ENCODE data around the gene WNT7A.

WNT7A gene

GRCh38 chr3:13768453-13768852 lies 111.4 kb downstream of the WNT7A start:
- Histone ChIP-seq H3K36me3 (ENCODE audit: control insufficient read depth, insufficient read depth, low read length) (no peaks in the 10 kb centered on the region), H3K4me3 (replicated peaks; ENCODE audit: low read depth, low read length) (no peak overlapping the region), H3K27me3 (replicated peaks; ENCODE audit: control insufficient read depth, insufficient read depth, low read length) (peaks cover 5% of the 10 kb centered on the region)
- TF ChIP-seq CTCF (IDR thresholded peaks at IDR 0.05; ENCODE audit: insufficient read depth, low read length, poor library complexity, severe bottlenecking): no peak
- no peak for DNase-seq (ENCODE audit: extremely low read depth, insufficient read length)

DNA sequence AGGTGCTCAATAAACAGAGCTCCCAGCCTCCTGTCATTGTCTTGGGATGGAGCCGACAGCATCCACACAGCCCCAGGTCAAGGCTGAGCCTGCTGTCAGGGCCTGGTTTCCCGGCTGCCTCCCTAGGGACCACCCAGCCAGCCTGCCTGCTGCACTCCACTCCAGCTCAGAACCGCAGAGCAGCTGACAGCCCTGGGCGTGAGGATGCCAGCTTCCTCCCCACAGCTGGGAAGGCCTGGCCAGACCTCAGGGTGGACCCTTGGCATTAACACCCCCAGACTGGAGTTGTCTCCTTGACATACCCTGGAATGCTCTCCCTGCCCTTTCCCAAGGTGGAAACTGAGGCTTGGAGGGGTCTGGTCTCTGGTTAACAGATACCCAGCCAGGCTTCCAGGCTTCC lies 112.0 kb downstream of the WNT7A start:
- H3K27me3 ChIP-seq (replicated peaks; ENCODE audit: control insufficient read depth, insufficient read depth, low read length): peaks cover 5% of the 10 kb centered on the region
- H3K36me3 ChIP-seq (ENCODE audit: control insufficient read depth, insufficient read depth, low read length): no peaks in the 10 kb centered on the region
- TF ChIP-seq CTCF (IDR thresholded peaks at IDR 0.05; ENCODE audit: insufficient read depth, low read length, poor library complexity, severe bottlenecking): no peak
- DNase-seq (ENCODE audit: extremely low read depth, insufficient read length): no peak
- H3K4me3 ChIP-seq (replicated peaks; ENCODE audit: low read depth, low read length): no peak overlapping the region

DNA sequence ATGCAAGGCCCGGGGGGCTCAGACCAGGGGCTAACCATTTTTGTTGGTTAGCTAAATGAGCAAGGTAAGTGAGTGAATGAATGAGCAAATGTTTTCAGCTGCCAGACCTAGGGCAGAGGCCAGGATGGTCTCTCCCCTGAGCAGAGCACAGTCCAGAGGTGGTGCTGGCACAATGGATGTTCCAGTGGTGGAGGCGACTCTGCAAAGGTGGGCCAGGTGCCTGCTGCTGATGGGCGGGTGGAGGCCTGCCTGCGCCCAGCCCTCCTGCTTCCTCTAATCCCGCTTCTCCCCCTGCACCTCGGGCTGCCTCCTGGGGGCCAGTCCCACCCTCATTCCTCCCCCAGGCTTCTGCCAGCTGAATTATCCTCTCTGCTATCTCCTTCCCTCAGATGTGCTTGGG lies 112.8 kb downstream of the WNT7A start:
- TF ChIP-seq CTCF (IDR thresholded peaks at IDR 0.05; ENCODE audit: insufficient read depth, low read length, poor library complexity, severe bottlenecking): no peak

More for the DNA sequence above, 112.8 kb downstream of the WNT7A start:
- Histone ChIP-seq H3K4me3 (replicated peaks; ENCODE audit: low read depth, low read length) (no peak overlapping the region), H3K27me3 (replicated peaks; ENCODE audit: control insufficient read depth, insufficient read depth, low read length) (peaks cover 5% of the 10 kb centered on the region), H3K36me3 (ENCODE audit: control insufficient read depth, insufficient read depth, low read length) (no peaks in the 10 kb centered on the region)
- DNase-seq (ENCODE audit: extremely low read depth, insufficient read length): no peak

All from GM06990 (cell line).